ENCODE measurements around the gene XRN1. TPM values are rescaled to one million over a fixed set of nuclear protein-coding genes. Genes with fewer than 3 reads are reported as not detected.
"Not testable (repeated sequence)": the region's sequence is repeated elsewhere in the genome, so short reads cannot be mapped to it uniquely, and the experiment has no call there.

The XRN1 gene
- total RNA-seq, 1 donor from 2014 or later = 36.7 TPM

DNA sequence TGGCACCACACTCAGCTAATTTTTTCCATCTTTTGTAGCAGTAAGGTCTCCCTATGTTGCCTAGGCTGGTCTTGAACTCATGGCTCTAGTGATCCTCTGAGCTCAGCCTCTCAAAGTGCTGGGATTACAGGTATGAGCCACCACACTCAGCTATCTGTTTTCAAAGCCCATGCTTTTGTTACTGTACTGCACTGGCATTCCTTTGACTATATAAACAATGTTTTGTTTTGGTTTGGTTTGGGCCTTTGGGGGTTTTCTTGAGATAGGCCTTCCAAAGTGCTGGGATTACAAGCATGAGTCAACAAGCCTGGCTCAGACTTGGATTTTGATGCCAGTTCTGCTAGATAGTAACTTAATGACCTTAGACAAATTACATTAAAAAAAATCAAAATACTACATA lies 132.8 kb downstream of the XRN1 start:
- Histone ChIP-seq H3K36me3 (ENCODE audit: insufficient read depth, low read length) (no peaks in the 10 kb centered on the region), H4K20me1 (ENCODE audit: insufficient read depth, low read length) (no peaks in the 10 kb centered on the region), H3K4me1 (ENCODE audit: insufficient read depth, low read length) (peaks cover 4% of the 10 kb centered on the region), H3K27ac (ENCODE audit: low read depth, low read length) (no peak overlapping the region), H3K4me3 (ENCODE audit: insufficient read depth, low read depth, low read length) (no peak overlapping the region), H3K9me3 (ENCODE audit: insufficient read depth, low read depth, low read length) (no peaks in the 10 kb centered on the region), H3K79me2 (ENCODE audit: insufficient read depth, low read length) (no peaks in the 10 kb centered on the region), H2AFZ (ENCODE audit: low read depth, low read length) (no peak overlapping the region), H3K27me3 (ENCODE audit: insufficient read depth, low read length) (no peaks in the 10 kb centered on the region), H3K9ac (ENCODE audit: low read length) (no peak overlapping the region), H3K4me2 (ENCODE audit: low read length) (no peak overlapping the region)
- no peak overlapping the region for H3K27ac Mint-ChIP-seq (ENCODE audit: unreplicated experiment)
- DNase-seq (ENCODE audit: low read depth) (peak; percentile 73), FAIRE-seq (no peak)
- no peak for TF ChIP-seq EZH2 (IDR thresholded peaks at IDR 0.05; ENCODE audit: insufficient read depth, low read length)
- TF ChIP-seq, protein P1, sequence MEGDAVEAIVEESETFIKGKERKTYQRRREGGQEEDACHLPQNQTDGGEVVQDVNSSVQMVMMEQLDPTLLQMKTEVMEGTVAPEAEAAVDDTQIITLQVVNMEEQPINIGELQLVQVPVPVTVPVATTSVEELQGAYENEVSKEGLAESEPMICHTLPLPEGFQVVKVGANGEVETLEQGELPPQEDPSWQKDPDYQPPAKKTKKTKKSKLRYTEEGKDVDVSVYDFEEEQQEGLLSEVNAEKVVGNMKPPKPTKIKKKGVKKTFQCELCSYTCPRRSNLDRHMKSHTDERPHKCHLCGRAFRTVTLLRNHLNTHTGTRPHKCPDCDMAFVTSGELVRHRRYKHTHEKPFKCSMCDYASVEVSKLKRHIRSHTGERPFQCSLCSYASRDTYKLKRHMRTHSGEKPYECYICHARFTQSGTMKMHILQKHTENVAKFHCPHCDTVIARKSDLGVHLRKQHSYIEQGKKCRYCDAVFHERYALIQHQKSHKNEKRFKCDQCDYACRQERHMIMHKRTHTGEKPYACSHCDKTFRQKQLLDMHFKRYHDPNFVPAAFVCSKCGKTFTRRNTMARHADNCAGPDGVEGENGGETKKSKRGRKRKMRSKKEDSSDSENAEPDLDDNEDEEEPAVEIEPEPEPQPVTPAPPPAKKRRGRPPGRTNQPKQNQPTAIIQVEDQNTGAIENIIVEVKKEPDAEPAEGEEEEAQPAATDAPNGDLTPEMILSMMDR (IDR thresholded peaks at IDR 0.05; ENCODE audit: insufficient read depth, low read depth, low read length) = no peak
- H3K27me3 Mint-ChIP-seq (ENCODE audit: low read depth, unreplicated experiment) = no peaks in the 10 kb centered on the region
- peaks cover 7% of the 10 kb centered on the region for H3K36me3 Mint-ChIP-seq (ENCODE audit: low read depth, unreplicated experiment)
- no peaks in the 10 kb centered on the region for H3K9me3 Mint-ChIP-seq (ENCODE audit: unreplicated experiment)
- peaks cover 18% of the 10 kb centered on the region for H3K4me1 Mint-ChIP-seq (ENCODE audit: low read depth, unreplicated experiment)
- no peak overlapping the region for H3K4me3 Mint-ChIP-seq (ENCODE audit: unreplicated experiment)

DNA sequence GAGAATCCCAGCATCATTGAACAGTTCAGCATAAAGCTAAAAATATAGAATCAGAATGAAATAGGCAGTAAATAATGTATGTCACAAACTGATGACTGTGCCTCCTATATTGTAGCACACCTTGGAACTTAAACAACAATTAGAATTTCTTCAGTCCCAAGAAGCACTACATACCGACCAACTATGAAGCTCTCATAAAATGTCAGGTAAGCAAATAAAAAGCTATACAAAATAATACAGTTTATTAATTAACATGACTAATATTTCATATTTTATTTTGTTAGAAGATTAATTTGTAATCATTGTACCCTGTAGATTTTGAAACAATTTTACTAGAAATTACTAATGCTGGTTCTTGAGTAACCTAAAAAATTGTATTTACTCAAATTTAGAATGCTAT lies 137.4 kb downstream of the XRN1 start:
- no peak overlapping the region for H3K4me2 ChIP-seq (ENCODE audit: low read length)
- FAIRE-seq (no peak), DNase-seq (ENCODE audit: low read depth) (no peak)
- no peaks in the 10 kb centered on the region for H3K36me3 Mint-ChIP-seq (ENCODE audit: low read depth, unreplicated experiment)
- H3K27me3 Mint-ChIP-seq (ENCODE audit: low read depth, unreplicated experiment) = no peaks in the 10 kb centered on the region
- H3K27ac Mint-ChIP-seq (ENCODE audit: unreplicated experiment) = no peak overlapping the region
- TF ChIP-seq EZH2 (IDR thresholded peaks at IDR 0.05; ENCODE audit: insufficient read depth, low read length) = no peak
- TF ChIP-seq, protein P1 (IDR thresholded peaks at IDR 0.05; ENCODE audit: insufficient read depth, low read depth, low read length) = no peak
- no peak overlapping the region for H3K9ac ChIP-seq (ENCODE audit: low read length)
- no peaks in the 10 kb centered on the region for H3K79me2 ChIP-seq (ENCODE audit: insufficient read depth, low read length)
- no peaks in the 10 kb centered on the region for H3K4me1 Mint-ChIP-seq (ENCODE audit: low read depth, unreplicated experiment)
- no peak overlapping the region for H3K4me3 ChIP-seq (ENCODE audit: insufficient read depth, low read depth, low read length)
- peaks cover 2% of the 10 kb centered on the region for H3K36me3 ChIP-seq (ENCODE audit: insufficient read depth, low read length)
- no peaks in the 10 kb centered on the region for H3K9me3 ChIP-seq (ENCODE audit: insufficient read depth, low read depth, low read length)
- no peaks in the 10 kb centered on the region for H3K4me1 ChIP-seq (ENCODE audit: insufficient read depth, low read length)
- H3K27ac ChIP-seq (ENCODE audit: low read depth, low read length) = no peak overlapping the region
- H3K4me3 Mint-ChIP-seq (ENCODE audit: unreplicated experiment) = no peak overlapping the region
- H2AFZ ChIP-seq (ENCODE audit: low read depth, low read length) = no peak overlapping the region
- no peaks in the 10 kb centered on the region for H3K9me3 Mint-ChIP-seq (ENCODE audit: unreplicated experiment)
- H3K27me3 ChIP-seq (ENCODE audit: insufficient read depth, low read length) = no peaks in the 10 kb centered on the region
- H4K20me1 ChIP-seq (ENCODE audit: insufficient read depth, low read length) = no peaks in the 10 kb centered on the region

DNA sequence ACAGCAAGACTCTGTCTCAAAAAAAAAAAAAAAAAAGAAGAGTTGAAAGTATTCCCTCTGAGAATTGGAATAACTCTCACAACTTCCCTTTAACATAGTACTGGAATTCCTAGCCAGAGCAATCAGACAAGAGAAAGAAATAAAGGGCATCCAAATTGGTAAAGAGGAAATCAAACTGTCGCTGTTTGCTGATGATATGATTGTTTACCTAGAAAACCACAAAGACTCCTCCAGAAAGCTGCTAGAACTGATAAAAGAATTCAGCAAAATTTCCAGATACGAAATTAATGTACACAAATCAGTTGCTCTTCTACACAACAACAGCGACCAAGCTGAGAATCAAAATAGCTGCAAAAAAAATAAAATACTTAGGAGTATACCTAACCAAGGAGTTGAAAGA lies 145.0 kb downstream of the XRN1 start:
- H3K27ac ChIP-seq (ENCODE audit: low read depth, low read length); H2AFZ ChIP-seq (ENCODE audit: low read depth, low read length); DNase-seq (ENCODE audit: low read depth); H3K4me2 ChIP-seq (ENCODE audit: low read length); H3K27ac Mint-ChIP-seq (ENCODE audit: unreplicated experiment); H3K4me1 Mint-ChIP-seq (ENCODE audit: low read depth, unreplicated experiment); H3K4me3 Mint-ChIP-seq (ENCODE audit: unreplicated experiment); H3K27me3 Mint-ChIP-seq (ENCODE audit: low read depth, unreplicated experiment); H3K36me3 ChIP-seq (ENCODE audit: insufficient read depth, low read length); H3K27me3 ChIP-seq (ENCODE audit: insufficient read depth, low read length); H3K4me1 ChIP-seq (ENCODE audit: insufficient read depth, low read length); H3K9ac ChIP-seq (ENCODE audit: low read length); H3K4me3 ChIP-seq (ENCODE audit: insufficient read depth, low read depth, low read length); H3K79me2 ChIP-seq (ENCODE audit: insufficient read depth, low read length); H4K20me1 ChIP-seq (ENCODE audit: insufficient read depth, low read length); H3K9me3 ChIP-seq (ENCODE audit: insufficient read depth, low read depth, low read length); FAIRE-seq: not testable (repeated sequence)
- peaks cover 14% of the 10 kb centered on the region for H3K9me3 Mint-ChIP-seq (ENCODE audit: unreplicated experiment)
- H3K36me3 Mint-ChIP-seq (ENCODE audit: low read depth, unreplicated experiment) = peaks cover 17% of the 10 kb centered on the region
